Activated CD4-positive, alpha-beta T cell treated with anti-CD3 and anti-CD28 coated beads, Interleukin-2, amount 50 U/mL, for 1 hour (primary cell): ENCODE data around the gene MYEF2.

Source experiments
- DNase-seq: peaks from one replicate; pipeline ENCODE4 v3.0.0-alpha.2; 2020

MYEF2 gene

DNA sequence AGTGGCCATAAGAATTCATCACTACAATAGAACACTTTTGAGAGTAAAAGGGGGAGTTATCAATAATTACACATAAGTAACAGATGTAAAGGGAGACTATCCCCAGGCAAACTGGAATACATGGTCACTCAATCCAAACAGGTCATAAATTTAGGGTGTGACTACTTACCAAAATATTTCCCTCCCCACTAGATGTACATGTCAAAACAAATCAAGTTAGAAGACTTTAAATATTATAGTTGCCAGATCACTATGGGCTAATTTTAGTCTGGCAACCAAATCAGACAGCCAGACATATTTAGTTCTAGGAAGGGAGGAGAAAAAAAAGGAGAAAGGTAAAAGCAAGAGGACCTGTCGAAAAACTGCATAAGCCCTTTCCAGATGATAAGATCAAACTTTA is 34.2 kb downstream of the MYEF2 start:
- DNase-seq, result no peak

DNA sequence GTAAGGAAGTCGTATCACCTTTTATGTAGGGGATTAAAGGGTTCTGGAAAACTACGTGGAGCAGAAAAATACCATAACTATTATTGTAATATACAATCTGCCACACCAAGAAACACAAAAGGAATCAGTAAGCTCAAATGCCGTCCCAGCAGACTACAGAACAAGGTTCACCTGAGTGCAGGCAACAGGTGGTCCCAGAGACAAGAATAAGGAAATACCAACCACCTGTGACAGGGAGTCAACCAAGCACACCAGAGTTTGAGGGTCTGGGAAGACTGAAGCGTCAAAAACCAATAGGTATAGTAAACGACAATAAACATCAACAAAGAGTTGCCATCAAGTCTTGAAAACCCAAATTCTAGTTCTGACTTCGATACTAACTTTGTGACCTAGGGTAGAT is 45.2 kb downstream of the MYEF2 start:
- no peak for DNase-seq

DNA sequence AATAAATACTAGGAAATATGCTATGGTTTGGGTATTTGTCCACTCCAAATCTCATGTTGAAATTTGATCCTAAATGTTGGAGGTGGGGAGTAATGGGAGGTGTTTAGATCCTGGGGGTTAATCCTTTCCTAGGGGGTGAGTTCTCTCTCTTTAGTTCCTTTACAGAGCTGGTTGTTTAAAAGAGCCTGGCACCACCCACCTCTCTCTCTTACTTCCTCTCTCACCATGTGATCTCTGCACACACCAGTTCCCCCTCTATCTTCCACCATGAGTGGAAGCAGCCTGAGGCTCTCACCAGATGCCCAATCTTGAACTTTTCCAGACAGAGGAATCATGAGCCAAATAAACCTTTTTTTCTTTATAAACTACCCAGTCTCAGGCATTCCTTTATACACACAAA is 46.8 kb downstream of the MYEF2 start:
- DNase-seq, result no peak

DNA sequence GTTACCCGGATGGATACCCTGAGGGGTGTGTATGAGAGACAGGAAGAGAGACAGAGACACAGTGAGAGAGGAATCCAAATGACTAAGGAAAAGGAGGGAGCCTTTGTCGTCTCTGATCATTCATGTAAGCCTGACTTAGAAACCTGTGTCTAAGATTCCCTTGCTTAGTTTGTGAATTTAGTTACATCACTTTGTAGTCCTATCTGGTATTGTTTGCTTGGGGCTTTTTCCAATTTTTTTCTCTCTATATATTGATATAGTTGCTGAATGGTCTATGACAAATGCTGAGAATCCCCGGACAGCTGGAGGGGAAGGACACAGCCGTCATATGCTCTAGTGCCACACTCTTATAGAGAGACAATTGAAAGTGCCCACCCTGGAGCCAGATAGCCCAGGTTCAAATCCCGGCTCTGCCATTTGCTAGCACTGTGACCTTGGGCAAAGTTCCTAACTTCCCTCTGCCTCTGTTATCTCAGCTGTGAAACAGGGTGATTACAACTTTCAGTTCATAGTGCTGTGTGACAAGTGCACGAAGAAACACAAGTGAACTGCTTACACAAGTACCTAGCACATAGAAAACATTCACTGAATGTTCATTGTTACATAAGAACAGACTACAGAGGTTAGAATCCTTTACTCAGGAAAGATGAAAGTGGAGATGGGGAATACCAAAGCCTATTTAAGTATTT is 51.3 kb downstream of the MYEF2 start:
- no peak for DNase-seq

DNA sequence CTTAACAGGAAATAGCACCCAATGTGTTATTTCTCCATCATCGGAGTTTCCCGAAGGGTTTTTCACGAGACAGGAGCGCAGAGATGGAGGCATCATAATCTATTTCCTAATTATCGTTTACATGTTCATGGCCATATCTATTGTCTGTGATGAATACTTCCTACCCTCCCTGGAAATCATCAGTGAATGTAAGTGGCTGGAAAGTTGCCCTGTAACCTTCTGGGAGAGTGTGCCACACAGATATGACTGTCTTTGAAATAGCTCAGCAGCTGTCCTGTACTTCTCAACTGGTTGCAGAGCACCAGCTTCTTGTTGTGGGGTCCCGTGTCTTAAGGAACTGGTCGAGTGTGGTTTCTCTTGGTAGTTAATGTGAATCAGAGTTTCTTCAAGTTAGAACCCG is 56.2 kb downstream of the MYEF2 start:
- DNase-seq, result no peak

DNA sequence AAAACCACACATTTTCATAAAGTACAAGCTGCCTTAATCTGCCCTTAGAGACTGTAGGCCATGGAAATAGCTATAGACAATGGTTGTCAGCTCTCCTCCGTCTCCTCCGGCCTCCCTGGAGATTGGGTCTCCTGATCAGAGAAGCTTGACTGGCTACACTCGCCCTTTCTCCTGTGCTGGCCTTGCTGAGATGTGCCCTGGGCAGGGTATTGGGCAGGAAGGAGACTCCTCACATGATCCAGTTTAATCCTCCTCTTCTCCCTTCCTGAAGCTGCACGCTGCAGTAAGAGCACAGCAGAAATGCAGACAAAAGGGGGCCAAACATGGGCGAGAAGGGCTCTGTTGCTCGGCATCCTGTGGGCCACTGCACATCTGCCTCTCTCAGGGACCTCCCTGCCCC is 57.4 kb downstream of the MYEF2 start, which contains the start of gene SLC24A5:
Gene SLC24A5, plus strand, starts transcription at position 246 of the 400 bp plus-strand sequence. Its CDS starts 55 bp downstream, at position 301.
- no peak for DNase-seq

- DNase-seq, result no peak
Measured at GRCh38 chr15:48119277-48119676, 58.8 kb downstream of the MYEF2 start.

DNA sequence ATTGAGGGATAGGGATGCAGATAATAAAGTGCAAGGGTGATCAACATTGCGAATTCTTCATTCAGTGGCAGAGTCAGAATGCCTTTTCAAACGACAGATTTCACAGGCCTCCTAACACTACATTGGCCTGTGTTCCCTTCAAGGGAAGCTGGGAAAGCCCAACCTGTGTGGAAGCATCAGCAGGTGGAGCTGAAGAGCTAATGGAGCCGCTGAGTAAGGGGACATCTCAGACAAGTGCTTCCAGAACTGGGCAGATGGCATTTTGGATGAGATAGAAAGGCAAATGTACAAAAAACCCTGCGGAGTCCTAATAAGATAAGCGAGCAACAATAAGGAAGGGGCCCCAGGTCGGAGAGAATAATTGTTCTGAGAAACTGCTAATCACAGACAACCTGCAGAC is 65.9 kb downstream of the MYEF2 start:
- no peak for DNase-seq

GRCh38 chr15:48109856-48110531 is 68.1 kb downstream of the MYEF2 start:
- no peak for DNase-seq

DNA sequence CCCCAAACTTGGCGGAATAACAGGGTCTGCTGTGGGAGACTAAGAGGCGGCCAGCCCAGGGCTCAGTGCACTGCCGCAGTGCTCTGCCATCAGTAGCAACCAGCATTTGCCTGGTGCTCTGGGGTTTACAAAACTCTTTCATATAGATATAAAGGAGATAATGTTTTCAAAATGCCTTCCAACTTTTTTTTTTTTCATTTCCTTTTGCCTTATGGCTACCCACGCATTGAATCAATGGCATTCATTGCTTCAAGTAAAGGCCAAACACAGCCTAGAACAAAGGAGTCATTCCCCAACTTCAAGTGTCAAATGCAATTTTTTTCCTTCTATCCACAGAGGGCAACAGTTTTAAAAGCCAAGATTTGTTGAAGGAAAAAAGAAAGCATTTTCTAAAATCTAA is 68.9 kb downstream of the MYEF2 start:
- no peak for DNase-seq

DNA sequence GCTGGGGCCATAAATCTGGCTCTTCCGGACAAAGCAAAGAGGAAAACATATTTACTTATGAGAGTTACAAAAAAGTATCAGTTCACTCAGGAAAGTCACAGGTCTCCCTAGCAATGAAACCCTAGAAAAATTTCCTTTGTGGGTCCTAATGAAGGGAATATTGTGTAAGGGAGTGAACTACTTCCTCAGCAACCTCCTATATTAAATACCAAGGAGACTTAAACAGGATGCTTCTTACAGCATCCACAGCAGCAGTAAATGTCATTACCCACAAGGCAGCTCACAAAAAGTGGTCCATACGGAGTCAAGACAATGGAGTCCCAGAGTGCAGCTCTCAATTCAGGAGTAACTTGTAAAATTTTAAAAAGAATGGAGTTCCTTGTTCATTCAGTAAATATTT is 72.2 kb downstream of the MYEF2 start:
- no peak for DNase-seq

DNA sequence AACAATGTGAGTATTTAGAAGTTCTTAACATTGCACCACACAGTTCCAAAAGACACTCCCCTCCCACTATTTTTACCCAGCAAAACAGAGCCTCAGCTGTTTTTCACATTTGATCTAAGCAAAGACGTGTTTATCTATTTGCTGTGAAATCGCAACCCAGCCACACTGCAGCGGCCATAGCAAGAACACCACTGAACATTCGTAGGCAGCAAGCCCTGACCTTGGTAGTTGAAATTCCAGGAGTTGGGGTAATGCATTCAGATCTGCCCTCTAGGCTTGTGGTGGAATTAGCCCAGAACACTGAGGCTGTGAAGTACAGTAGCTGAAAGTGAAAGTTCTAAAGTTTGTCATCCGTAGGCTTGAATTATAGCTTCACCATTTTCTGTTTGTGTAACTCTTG is 74.4 kb downstream of the MYEF2 start:
- DNase-seq, result no peak

DNA sequence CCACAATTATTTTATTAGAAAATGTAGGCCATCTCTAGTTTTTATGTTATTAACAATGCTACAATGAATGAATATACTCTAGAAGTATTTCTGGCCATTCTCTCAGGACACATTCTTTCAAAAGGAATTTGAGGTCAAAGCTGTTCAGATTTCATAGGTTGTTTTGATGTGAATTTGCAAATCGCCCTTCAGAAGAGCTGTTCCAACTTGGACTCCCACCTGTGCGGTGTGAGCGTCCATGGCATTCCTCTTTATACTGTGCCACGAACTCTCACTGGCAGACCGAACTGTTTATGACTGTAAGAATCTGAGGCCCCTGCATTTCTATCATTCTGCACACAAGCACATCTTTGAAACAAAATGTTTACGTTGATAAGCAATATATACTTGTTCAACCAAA is 75.9 kb downstream of the MYEF2 start:
- no peak for DNase-seq

DNA sequence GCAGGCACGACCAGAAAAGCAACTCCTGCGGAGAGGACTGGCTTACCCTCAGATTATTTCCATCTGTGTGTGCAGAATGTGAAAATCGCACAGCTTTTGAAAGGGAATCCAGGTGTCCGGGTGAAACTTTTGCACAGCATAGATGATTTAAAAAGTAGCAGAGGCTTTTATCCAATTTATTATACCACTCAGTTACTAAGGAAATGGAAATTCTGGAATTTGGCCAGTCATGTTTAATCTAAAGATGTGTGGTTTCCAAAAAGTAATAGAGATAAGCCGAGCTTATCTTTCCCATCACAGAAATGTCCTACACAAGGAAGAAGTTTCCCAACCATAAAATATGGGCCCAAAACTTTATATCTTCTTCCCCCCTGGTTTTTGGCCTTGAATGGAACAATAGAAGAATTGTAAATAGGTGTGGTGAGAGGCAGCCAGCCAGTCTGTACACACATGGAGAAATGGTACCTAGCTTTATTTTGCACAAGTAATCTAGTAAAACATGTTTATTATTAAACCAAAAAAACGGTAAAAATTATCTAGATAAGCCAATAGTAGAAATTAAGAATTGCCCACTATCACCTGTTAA is 76.6 kb downstream of the MYEF2 start:
- DNase-seq, result no peak

DNA sequence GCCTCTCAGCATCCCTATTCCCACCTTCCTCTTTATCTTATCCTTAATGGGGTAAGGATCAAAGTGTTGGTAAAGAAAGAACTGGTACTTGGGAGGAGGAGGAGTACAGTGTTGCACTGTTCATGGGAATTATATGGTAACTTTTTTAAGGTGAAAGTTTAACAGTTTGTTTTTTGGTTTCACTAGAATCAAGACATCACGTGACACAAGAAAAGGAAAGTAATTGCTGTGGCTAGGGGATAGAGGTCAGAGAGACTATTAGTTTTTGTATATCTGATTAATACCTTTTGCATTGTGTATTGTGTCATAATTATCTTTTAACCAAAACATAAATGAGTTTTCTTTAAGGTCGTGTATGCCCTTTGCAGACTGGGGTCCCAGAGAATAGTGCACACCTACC is 80.8 kb downstream of the MYEF2 start:
- no peak for DNase-seq

- DNase-seq, result no peak
Measured at GRCh38 chr15:48096813-48097212, 81.3 kb downstream of the MYEF2 start.

- no peak for DNase-seq
Measured at GRCh38 chr15:48096355-48096786, 81.7 kb downstream of the MYEF2 start.

GRCh38 chr15:48091522-48091921 is 86.6 kb downstream of the MYEF2 start:
- DNase-seq, result no peak

DNA sequence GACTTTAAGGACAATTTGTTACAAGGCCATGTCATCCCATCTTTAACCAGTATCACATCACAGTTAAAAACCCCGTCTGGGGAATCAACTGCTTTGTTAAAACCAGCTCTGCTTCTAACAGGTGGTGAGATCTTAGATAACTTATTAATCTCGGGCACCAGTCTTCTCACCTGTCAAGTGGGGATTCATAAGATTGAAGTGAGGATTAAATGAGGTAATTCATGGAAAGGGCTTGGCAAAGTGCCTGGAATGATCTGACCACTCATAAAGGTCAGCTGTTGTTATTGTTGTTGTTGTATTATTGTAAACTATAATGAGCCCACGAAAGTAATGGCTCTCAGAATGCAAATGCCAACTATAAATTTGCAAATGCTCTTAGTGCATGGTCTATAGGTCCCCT is 87.4 kb downstream of the MYEF2 start:
- no peak for DNase-seq

DNA sequence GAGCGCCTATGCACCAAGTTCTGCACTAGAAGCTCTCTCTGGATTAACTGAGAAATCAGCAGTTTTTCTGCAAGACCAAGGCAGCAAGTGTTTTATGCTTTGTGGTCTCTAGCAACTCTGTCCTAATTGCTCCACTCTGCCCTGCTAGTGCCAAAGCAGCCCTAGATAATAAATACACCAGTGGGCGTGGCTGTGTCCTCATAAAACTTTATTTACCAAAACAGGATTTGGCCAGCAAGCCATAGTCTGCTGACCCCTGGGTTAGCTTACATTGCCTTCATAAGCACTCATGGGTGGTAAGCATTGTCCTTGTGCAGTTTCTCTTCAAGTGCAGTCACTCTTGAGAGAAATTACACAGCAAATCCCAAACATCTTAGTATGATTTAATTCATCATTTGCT is 88.0 kb downstream of the MYEF2 start:
- no peak for DNase-seq

DNA sequence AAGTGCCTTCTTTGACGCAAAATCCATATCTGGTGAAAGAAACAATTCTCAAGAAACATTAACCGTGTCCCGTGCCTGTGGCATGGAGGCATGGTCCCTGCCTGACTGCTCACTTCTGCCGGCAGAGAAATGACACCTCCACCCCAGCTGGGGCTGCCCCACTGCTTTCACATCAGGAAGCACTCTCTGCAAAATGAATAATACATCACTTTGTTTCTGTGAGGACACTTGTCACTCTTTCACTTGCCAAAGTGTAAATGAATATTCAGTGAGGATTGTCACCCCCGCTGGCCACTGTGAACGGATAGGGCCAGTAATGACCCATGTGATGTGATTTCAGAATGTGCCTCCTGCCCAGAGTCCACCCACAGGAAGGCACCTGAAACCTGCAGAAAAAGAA is 88.4 kb downstream of the MYEF2 start:
- DNase-seq, result no peak

DNA sequence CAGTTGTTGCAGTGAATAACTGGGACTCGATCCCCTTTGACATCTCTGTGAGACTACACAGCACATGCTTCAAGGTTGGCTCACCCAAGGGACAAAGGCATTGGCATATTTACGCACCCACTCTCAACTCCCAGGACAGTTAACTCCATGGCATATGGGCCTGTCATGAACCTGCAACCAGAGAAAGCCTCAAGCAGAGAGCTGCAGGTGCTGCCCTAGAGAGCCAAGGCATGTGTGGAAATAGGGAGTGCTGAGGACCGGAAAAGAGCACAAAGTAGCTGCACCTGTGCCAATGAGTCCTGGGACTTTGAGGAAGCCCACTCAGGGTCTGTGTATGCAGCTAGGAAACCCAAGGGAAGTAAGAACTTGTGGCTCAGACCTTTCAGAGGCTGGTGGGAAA is 90.3 kb downstream of the MYEF2 start:
- DNase-seq, result no peak

GRCh38 chr15:48086576-48086975 is 91.5 kb downstream of the MYEF2 start:
- no peak for DNase-seq

DNA sequence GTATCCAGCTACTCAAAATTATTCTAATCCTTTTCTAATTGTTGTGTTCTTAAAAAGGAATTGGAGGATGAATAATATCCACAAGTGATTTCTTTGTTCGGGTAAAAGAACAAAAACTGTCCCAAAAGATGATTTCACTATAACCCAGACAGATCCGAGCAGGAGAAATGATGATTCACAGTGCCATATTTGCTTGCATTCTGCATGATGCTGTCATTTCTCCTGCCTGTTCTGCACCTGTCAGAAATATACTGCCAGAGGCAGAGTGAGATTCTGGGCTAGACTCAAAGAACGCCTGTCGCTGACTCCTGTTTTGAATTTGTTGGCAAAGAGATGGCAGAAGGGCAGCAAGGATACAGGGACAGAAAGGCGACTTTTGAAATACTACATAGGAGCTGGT is 92.0 kb downstream of the MYEF2 start:
- no peak for DNase-seq

- DNase-seq, result no peak
Measured at GRCh38 chr15:48085591-48085930, 92.5 kb downstream of the MYEF2 start.
